Activated T-helper 1 cell treated with anti-CD3 and anti-CD28 coated beads, Interleukin-2, amount 50 U/mL, for 16 hours (primary cell): Measurements from ENCODE around the gene ADNP.

Source experiments
- DNase-seq, 2 donors: peaks; one replicate each; pipeline ENCODE4 v3.0.0-alpha.2; 2020; ENCODE audit warnings: low read depth in 1 of 2, low spot score in 1 of 2

Gene ADNP

GRCh38 chr20:50850721-50851286 is 80.4 kb downstream of the ADNP start:
- DNase-seq = no peak

- no peak for DNase-seq
Observed at GRCh38 chr20:50848846-50849673, 82.2 kb downstream of the ADNP start.

GRCh38 chr20:50848341-50848808 is 82.9 kb downstream of the ADNP start:
- DNase-seq = no peak

- DNase-seq = no peak
Observed at GRCh38 chr20:50845566-50846215, 85.5 kb downstream of the ADNP start.

GRCh38 chr20:50844430-50845100 is 86.7 kb downstream of the ADNP start:
- peak in 1 of 2 donors; percentile 9 for DNase-seq

GRCh38 chr20:50843331-50844276 is 87.6 kb downstream of the ADNP start:
- no peak for DNase-seq

- DNase-seq = no peak
Observed at GRCh38 chr20:50842821-50843220, 88.4 kb downstream of the ADNP start.
